Measurements from ENCODE around the gene TRIM15. TPM values are rescaled to one million over a fixed set of nuclear protein-coding genes. Genes with fewer than 3 reads are reported as not detected.

Gene TRIM15
- total RNA-seq, 1 donor from 2014 or later: not detected

GRCh38 chr6:30145818-30146217 is 17.5 kb upstream of the TRIM15 start:
- DNase-seq (ENCODE audit: low spot score): no peak

- no peak for DNase-seq (ENCODE audit: low spot score)
These were observed 16.2 kb upstream of the TRIM15 start for GRCh38 chr6:30147096-30147495.

GRCh38 chr6:30149234-30149633 is 14.1 kb upstream of the TRIM15 start:
- no peak for DNase-seq (ENCODE audit: low spot score)

- no peak for DNase-seq (ENCODE audit: low spot score)
These were observed 13.3 kb upstream of the TRIM15 start for GRCh38 chr6:30149858-30150550.

GRCh38 chr6:30150671-30151395 is 12.5 kb upstream of the TRIM15 start:
- DNase-seq (ENCODE audit: low spot score): no peak

GRCh38 chr6:30151580-30151979 is 11.8 kb upstream of the TRIM15 start:
- DNase-seq (ENCODE audit: low spot score): no peak

- no peak for DNase-seq (ENCODE audit: low spot score)
These were observed 11.2 kb upstream of the TRIM15 start for GRCh38 chr6:30152016-30152673.

GRCh38 chr6:30152910-30153610 is 10.3 kb upstream of the TRIM15 start:
- no peak for DNase-seq (ENCODE audit: low spot score)

- no peak for DNase-seq (ENCODE audit: low spot score)
These were observed 9.3 kb upstream of the TRIM15 start for GRCh38 chr6:30154061-30154460.

GRCh38 chr6:30154709-30155519 is 8.4 kb upstream of the TRIM15 start:
- no peak for DNase-seq (ENCODE audit: low spot score)

- DNase-seq (ENCODE audit: low spot score): no peak
These were observed 7.7 kb upstream of the TRIM15 start for GRCh38 chr6:30155520-30156261.

GRCh38 chr6:30156262-30156599 is 7.1 kb upstream of the TRIM15 start:
- DNase-seq (ENCODE audit: low spot score): no peak

- DNase-seq (ENCODE audit: low spot score): no peak
These were observed 6.6 kb upstream of the TRIM15 start for GRCh38 chr6:30156774-30157173.

- DNase-seq (ENCODE audit: low spot score): no peak
These were observed 5.8 kb upstream of the TRIM15 start for GRCh38 chr6:30157581-30157980.

- DNase-seq (ENCODE audit: low spot score): no peak
These were observed 5.3 kb upstream of the TRIM15 start for GRCh38 chr6:30157999-30158398.

- DNase-seq (ENCODE audit: low spot score): no peak
These were observed 4.8 kb upstream of the TRIM15 start for GRCh38 chr6:30158475-30159040.

- DNase-seq (ENCODE audit: low spot score): no peak
These were observed 3.1 kb upstream of the TRIM15 start for GRCh38 chr6:30160008-30160784.

GRCh38 chr6:30160785-30161531 is 2.4 kb upstream of the TRIM15 start, which contains the start of gene TRIM10:
Gene TRIM10 (minus strand): TSS chr6:30161211. CDS start chr6:30160858, 353 bp downstream.
- DNase-seq (ENCODE audit: low spot score): no peak
